WTC11 (cell line): ENCODE results near the gene LENG9. TPM values are rescaled to one million over a fixed set of nuclear protein-coding genes. Genes with fewer than 3 reads are reported as not detected.

ENCODE experiments used
- ATAC-seq: fragments of 200-7000 bp; cut with Tn5 transposase; 2 replicates; pipeline ENCODE4 v1.10.0; 2021; ENCODE audit warnings: mild to moderate bottlenecking, moderate library complexity
- CTCF ChIA-PET: fragments of 300-600 bp; sonication (Branson Sonifier 250); formaldehyde crosslinking; loops from one replicate; lab custom pipeline; 2021; ENCODE audit warnings: antibody characterized with exemption; lab: Charles Lee
- POLR2A ChIA-PET: fragments of 350-600 bp; sonication (Branson Sonifier 250); formaldehyde crosslinking; loops from one replicate; lab custom pipeline; 2021; ENCODE audit warnings: antibody characterized with exemption; lab: Charles Lee
- DNase-seq: peaks from one replicate; pipeline ENCODE4 v3.0.0; 2021; ENCODE audit warnings: low spot score
- H3K27ac Mint-ChIP-seq: 2 replicates; pipeline ENCODE4 v1.8.0; 2021; ENCODE audit warnings: mixed read lengths
- H3K27me3 Mint-ChIP-seq: 2 replicates; pipeline ENCODE4 v1.8.0; 2021; ENCODE audit warnings: low read depth, mild to moderate bottlenecking, moderate library complexity, mixed read lengths
- H3K36me3 Mint-ChIP-seq: 2 replicates; pipeline ENCODE4 v1.8.0; 2021; ENCODE audit warnings: mixed read lengths
- H3K4me1 Mint-ChIP-seq: 2 replicates; pipeline ENCODE4 v1.8.0; 2022; ENCODE audit warnings: mixed read lengths
- H3K4me3 Mint-ChIP-seq: 2 replicates; pipeline ENCODE4 v1.8.0; 2021; ENCODE audit warnings: mild to moderate bottlenecking, moderate library complexity, mixed read lengths
- H3K9me3 Mint-ChIP-seq: 2 replicates; pipeline ENCODE4 v1.8.0; 2021; ENCODE audit warnings: mixed read lengths
- CDX4 ChIP-seq: fragments of 250-450 bp; sonication (Bioruptor Pico); IDR thresholded peaks from 2 replicates; pipeline ENCODE4 v1.9.0; 2021; ENCODE audit warnings: moderate library complexity, mild to moderate bottlenecking, inconsistent platforms, borderline replicate concordance
- CREB1 ChIP-seq: sonication (generic); formaldehyde crosslinking; IDR thresholded peaks from 2 replicates; pipeline ENCODE4 v1.8.0; 2023; ENCODE audit warnings: mild to moderate bottlenecking, missing genetic modification reagents
- FOXJ3 ChIP-seq: sonication (generic); formaldehyde crosslinking; IDR thresholded peaks from 2 replicates; pipeline ENCODE4 v1.9.0; 2021; ENCODE audit warnings: missing genetic modification reagents, mild to moderate bottlenecking, borderline replicate concordance
- IRF1 ChIP-seq: sonication (generic); formaldehyde crosslinking; IDR thresholded peaks from 2 replicates; pipeline ENCODE4 v1.8.0; 2023; ENCODE audit warnings: missing genetic modification reagents
- PRDM15 ChIP-seq: sonication (generic); formaldehyde crosslinking; IDR thresholded peaks from 2 replicates; pipeline ENCODE4 v1.8.0; 2022; ENCODE audit warnings: missing genetic modification reagents
- TCF7 ChIP-seq: sonication (generic); formaldehyde crosslinking; IDR thresholded peaks from 2 replicates; pipeline ENCODE4 v1.8.0; 2022; ENCODE audit warnings: mild to moderate bottlenecking, low read depth, missing genetic modification reagents, moderate library complexity
- TEAD1 ChIP-seq: sonication (generic); formaldehyde crosslinking; IDR thresholded peaks from 2 replicates; pipeline ENCODE4 v1.8.0; 2022; ENCODE audit warnings: mild to moderate bottlenecking, missing genetic modification reagents
- ZBTB21 ChIP-seq: sonication (generic); formaldehyde crosslinking; IDR thresholded peaks from 2 replicates; pipeline ENCODE4 v1.8.1; 2023; ENCODE audit warnings: mild to moderate bottlenecking, missing genetic modification reagents, borderline replicate concordance
- ZNF281 ChIP-seq: sonication (generic); formaldehyde crosslinking; IDR thresholded peaks from 2 replicates; pipeline ENCODE4 v1.8.0; 2023; ENCODE audit warnings: mild to moderate bottlenecking, missing genetic modification reagents
- ZNF317 ChIP-seq: sonication (generic); formaldehyde crosslinking; IDR thresholded peaks from 2 replicates; pipeline ENCODE4 v1.8.1; 2023; ENCODE audit warnings: low read depth, mild to moderate bottlenecking, moderate library complexity, missing genetic modification reagents, borderline replicate concordance
- total RNA-seq: library from RNA; stranded (reverse); gene quantifications from 3 replicates; pipeline ENCODE4 v1.2.3, GENCODE V29; 2021

The LENG9 gene
- total RNA-seq, 1 experiment from 2014 or later = 6.1 TPM

- TF ChIP-seq ZNF281 (CRISPR knock-in tag) = no peak
- no peak for TF ChIP-seq ZBTB21 (CRISPR knock-in tag)
- no peak for TF ChIP-seq FOXJ3
Observed at GRCh38 chr19:54454781-54455675, 8.6 kb downstream of the LENG9 start (continued).

- peaks cover 67% of the 10 kb centered on the region for H3K36me3 Mint-ChIP-seq
- H3K27ac Mint-ChIP-seq = no peak overlapping the region
- H3K9me3 Mint-ChIP-seq = no peaks in the 10 kb centered on the region
- ATAC-seq (no peak), DNase-seq (no peak)
- peaks cover 13% of the 10 kb centered on the region for H3K4me1 Mint-ChIP-seq
- POLR2A ChIA-PET = interaction anchor here (1.1 kb wide), 1 partner anchor 9 kb away, joined by 4 read pairs; the partner anchor contains the start of gene LENG9
- no peak overlapping the region for H3K4me3 Mint-ChIP-seq
- H3K27me3 Mint-ChIP-seq = no peaks in the 10 kb centered on the region; the same call in 1 of the 2 replicates
- no peak for TF ChIP-seq CDX4 (CRISPR knock-in tag)
- no peak for TF ChIP-seq TCF7
- TF ChIP-seq, all 79 proteins: peak for 0
- CTCF ChIA-PET = interaction anchor here (1.8 kb wide), 1 partner anchor 15 kb away, joined by 5 read pairs; no protein-coding TSS in a partner anchor
Observed at GRCh38 chr19:54453921-54454780, 9.4 kb downstream of the LENG9 start.

GRCh38 chr19:54452626-54453025 lies 11.0 kb downstream of the LENG9 start:
- POLR2A ChIA-PET = no interaction called here
- H3K9me3 Mint-ChIP-seq = no peaks in the 10 kb centered on the region
- no peak for DNase-seq
- CTCF ChIA-PET = no interaction called here
- H3K4me1 Mint-ChIP-seq = peaks cover 20% of the 10 kb centered on the region
- no peak for ATAC-seq
- H3K36me3 Mint-ChIP-seq = peaks cover 52% of the 10 kb centered on the region
- peaks cover 2% of the 10 kb centered on the region; the same call in 1 of the 2 replicates for H3K27me3 Mint-ChIP-seq
- TF ChIP-seq IRF1 (CRISPR knock-in tag) (no peak), TEAD1 (CRISPR knock-in tag) (no peak), PRDM15 (CRISPR knock-in tag) (no peak), CREB1 (CRISPR knock-in tag) (no peak), ZNF317 (no peak)
- H3K4me3 Mint-ChIP-seq = no peak overlapping the region
- no peak overlapping the region for H3K27ac Mint-ChIP-seq
